T follicular helper cell (primary cell): ENCODE results near the gene GMPPA.

Experiments
- DNase-seq: peaks from one replicate; pipeline ENCODE4 v3.0.0-alpha.2; 2020; ENCODE audit warnings: low read depth
- total RNA-seq, 2 experiments: gene quantifications; one replicate each; lab custom pipeline; 2026; lab: John Stamatoyannopoulos, UW

GMPPA gene
- 29.6 to 40.1 reads per million in 2 experiments for total RNA-seq

- DNase-seq: peak; percentile 88
Measured at GRCh38 chr2:219498280-219499057, at the start of gene GMPPA. Gene GMPPA (plus strand): TSS chr2:219498891. CDS start chr2:219499976, 1,085 bp downstream.

- DNase-seq: no peak
Measured at GRCh38 chr2:219449609-219450008, 49.1 kb upstream of the GMPPA start.

GRCh38 chr2:219451661-219452360 lies 46.9 kb upstream of the GMPPA start:
- no peak for DNase-seq

- DNase-seq: no peak
Measured at GRCh38 chr2:219452361-219453317, 46.1 kb upstream of the GMPPA start.

GRCh38 chr2:219453671-219454590 lies 44.8 kb upstream of the GMPPA start:
- no peak for DNase-seq

- DNase-seq: no peak
Measured at GRCh38 chr2:219455581-219455980, 43.1 kb upstream of the GMPPA start.

- DNase-seq: no peak
Measured at GRCh38 chr2:219457784-219458369, 40.8 kb upstream of the GMPPA start.

- DNase-seq: no peak
Measured at GRCh38 chr2:219458996-219459395, 39.7 kb upstream of the GMPPA start.

- no peak for DNase-seq
Measured at GRCh38 chr2:219459460-219460311, 39.0 kb upstream of the GMPPA start.

- DNase-seq: no peak
Measured at GRCh38 chr2:219460424-219460926, 38.2 kb upstream of the GMPPA start.

GRCh38 chr2:219461047-219461514 lies 37.6 kb upstream of the GMPPA start:
- DNase-seq: no peak

- DNase-seq: no peak
Measured at GRCh38 chr2:219461669-219462068, 37.0 kb upstream of the GMPPA start.

- DNase-seq: no peak
Measured at GRCh38 chr2:219462349-219462748, 36.3 kb upstream of the GMPPA start.

GRCh38 chr2:219464286-219465032 lies 34.2 kb upstream of the GMPPA start:
- no peak for DNase-seq

- DNase-seq: no peak
Measured at GRCh38 chr2:219465659-219466561, 32.8 kb upstream of the GMPPA start.

- DNase-seq: no peak
Measured at GRCh38 chr2:219466816-219467735, 31.6 kb upstream of the GMPPA start.

- DNase-seq: no peak
Measured at GRCh38 chr2:219467736-219468075, 31.0 kb upstream of the GMPPA start.
